HFFc6 (cell line): Measurements from ENCODE around the gene PUS7L. TPM values are rescaled to one million over a fixed set of nuclear protein-coding genes. Genes with fewer than 3 reads are reported as not detected.

Experiments
- DNase-seq: peaks from one replicate; pipeline ENCODE4 v3.0.0-alpha.2; 2018
- H3K27ac Mint-ChIP-seq: 2 replicates; pipeline ENCODE4 v1.8.0; 2020; ENCODE audit warnings: mild to moderate bottlenecking, mixed read lengths
- H3K27me3 Mint-ChIP-seq: 2 replicates; pipeline ENCODE4 v1.8.0; 2021; ENCODE audit warnings: mild to moderate bottlenecking, moderate library complexity, mixed read lengths; ENCODE audit not compliant: insufficient read depth
- H3K36me3 Mint-ChIP-seq: 2 replicates; pipeline ENCODE4 v1.8.0; 2021; ENCODE audit warnings: low read depth, mixed read lengths
- H3K4me1 Mint-ChIP-seq: 2 replicates; pipeline ENCODE4 v1.8.0; 2020; ENCODE audit warnings: low read depth, mixed read lengths
- H3K4me3 Mint-ChIP-seq: 2 replicates; pipeline ENCODE4 v1.8.0; 2020; ENCODE audit warnings: mild to moderate bottlenecking, moderate library complexity, mixed read lengths
- H3K9me3 Mint-ChIP-seq: 2 replicates; pipeline ENCODE4 v1.8.0; 2020; ENCODE audit warnings: mild to moderate bottlenecking, mixed read lengths
- CTCF ChIP-seq: fragments of 200-600 bp; sonication (generic); IDR thresholded peaks from 2 replicates; pipeline ENCODE4 v1.5.0; 2021; ENCODE audit warnings: antibody characterized with exemption, mild to moderate bottlenecking
- total RNA-seq, 6 experiments: library from RNA; stranded (reverse); fragmentation: NEBNext Ultra II Directional; extraction: Animal tissue kit (Norgen Biotek cat#: 25700); gene quantifications; 2 replicates in 1 of 6; 3 replicates in 5 of 6; pipeline ENCODE4 v1.2.3, GENCODE V29; 2021

The PUS7L gene
- total RNA-seq, 6 experiments from 2014 or later: 14.3 to 22.6 (median 17.2) TPM

GRCh38 chr12:43676183-43676813 lies 82.3 kb downstream of the PUS7L start:
- peak; percentile 59 for TF ChIP-seq CTCF
- Mint-ChIP-seq H3K27me3 (no peaks in the 10 kb centered on the region), H3K4me1 (no peaks in the 10 kb centered on the region), H3K36me3 (no peaks in the 10 kb centered on the region), H3K27ac (no peak overlapping the region), H3K4me3 (no peak overlapping the region), H3K9me3 (no peaks in the 10 kb centered on the region)
- no peak for DNase-seq

- Mint-ChIP-seq H3K27me3 (no peaks in the 10 kb centered on the region), H3K4me1 (no peaks in the 10 kb centered on the region), H3K4me3 (no peak overlapping the region), H3K27ac (no peak overlapping the region), H3K9me3 (no peaks in the 10 kb centered on the region), H3K36me3 (no peaks in the 10 kb centered on the region)
- no peak for TF ChIP-seq CTCF
- no peak for DNase-seq
Observed at GRCh38 chr12:43675048-43675904, 83.3 kb downstream of the PUS7L start.

GRCh38 chr12:43669373-43669772 lies 89.2 kb downstream of the PUS7L start:
- Mint-ChIP-seq H3K4me1 (no peaks in the 10 kb centered on the region), H3K27me3 (no peaks in the 10 kb centered on the region), H3K4me3 (no peak overlapping the region), H3K27ac (no peak overlapping the region), H3K36me3 (no peaks in the 10 kb centered on the region), H3K9me3 (no peaks in the 10 kb centered on the region)
- DNase-seq: no peak
- no peak for TF ChIP-seq CTCF

Other genes with a start within 250 kb of the PUS7L start
- gene ADAMTS20, start 206.6 kb downstream of the PUS7L start, total RNA-seq: not detected
- 10 to 100 TPM; 11.5 to 13.1 (median 12.0) TPM for gene IRAK4, start 161 bp upstream of the PUS7L start, total RNA-seq
- 100 to 1,000 TPM; 146 to 165 (median 153) TPM for gene TWF1, start 47.5 kb upstream of the PUS7L start, total RNA-seq
- gene TMEM117, start 77.3 kb upstream of the PUS7L start, total RNA-seq: 1 to 10 TPM; 5.5 to 8.8 (median 7.0) TPM